GM18498 (cell line): Measurements from ENCODE around the gene RTF1.
A peak's percentile ranks its signal among the peaks of the same experiment; 100 is the strongest.

ENCODE experiments used
- ATAC-seq: cut with Tn5 transposase; IDR thresholded peaks from one replicate; pipeline ENCODE4 v1.9.1; 2021; ENCODE audit warnings: mild to moderate bottlenecking, moderate library complexity; ENCODE audit not compliant: unreplicated experiment

Gene RTF1

DNA sequence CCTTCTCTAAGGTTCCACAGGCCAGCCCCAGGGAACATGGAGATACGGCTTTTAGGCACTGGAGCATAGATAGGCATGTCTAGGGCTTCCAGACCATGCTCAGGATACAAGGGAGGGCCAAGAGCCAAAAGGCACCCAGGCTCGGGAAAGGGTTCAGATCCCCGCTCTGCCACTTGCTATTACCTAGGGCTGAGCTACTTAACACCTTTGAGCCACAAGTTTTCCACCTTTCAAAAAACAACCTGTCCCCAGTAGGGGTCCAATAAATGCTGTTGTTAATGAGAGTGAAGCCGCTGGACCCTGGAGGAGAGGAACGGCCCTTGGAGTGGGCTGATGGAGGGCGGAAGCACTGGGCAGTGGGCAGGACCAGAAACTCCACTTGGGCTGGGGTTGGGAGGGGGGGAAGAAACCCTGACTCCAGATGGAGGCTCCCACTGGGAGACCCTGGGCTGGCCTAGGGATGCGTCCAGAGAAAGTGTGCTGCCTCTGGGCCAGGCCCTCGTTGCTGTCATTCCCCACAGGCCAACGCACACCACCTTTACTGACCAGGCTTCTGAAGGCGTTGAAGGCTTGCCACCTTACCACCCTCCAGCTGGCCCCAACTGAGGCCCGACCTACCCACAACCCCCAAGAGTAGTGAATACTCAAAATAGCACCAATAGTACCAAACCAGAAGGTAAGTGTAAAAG lies 68.2 kb downstream of the RTF1 start:
- no peak for ATAC-seq

DNA sequence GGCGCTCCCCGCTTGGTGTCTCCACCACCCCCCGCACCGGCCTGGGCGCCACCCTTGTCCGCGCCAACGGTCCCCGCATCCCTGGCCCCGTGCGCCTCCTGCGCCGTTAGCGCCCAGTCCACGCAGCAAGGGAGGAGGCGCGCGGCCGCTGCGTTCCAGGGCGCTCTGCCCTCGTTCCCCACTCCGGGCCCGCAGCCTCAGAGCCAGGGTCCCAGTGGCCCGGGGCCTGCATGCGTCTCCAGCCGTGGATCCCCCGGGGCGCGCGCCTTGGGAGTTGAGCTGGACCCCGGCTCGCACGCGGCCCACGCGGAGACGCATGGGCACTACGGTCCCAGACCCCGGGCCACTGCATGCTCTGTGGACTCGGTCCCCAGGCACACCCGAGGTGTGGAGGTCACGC lies 69.4 kb downstream of the RTF1 start:
- ATAC-seq = no peak

DNA sequence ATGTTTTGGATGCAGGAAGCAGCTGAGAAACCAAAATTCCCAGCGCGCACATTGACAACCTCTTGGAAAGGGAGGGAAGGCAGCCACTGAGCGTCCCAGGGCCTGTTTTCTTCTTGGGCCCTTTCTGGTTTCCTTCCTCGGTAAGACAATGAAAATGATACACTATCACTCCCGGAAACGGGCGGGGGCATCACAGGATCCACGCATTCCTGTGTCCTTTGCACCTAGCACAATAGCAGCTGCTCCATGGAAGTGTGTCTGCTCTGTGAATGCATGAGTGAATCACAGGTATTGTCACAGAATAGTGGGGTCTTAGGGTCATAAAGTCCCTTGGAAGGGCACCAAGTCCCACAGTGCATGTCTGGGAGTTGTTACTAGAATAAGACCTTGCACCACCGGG lies 70.5 kb downstream of the RTF1 start:
- ATAC-seq = no peak

DNA sequence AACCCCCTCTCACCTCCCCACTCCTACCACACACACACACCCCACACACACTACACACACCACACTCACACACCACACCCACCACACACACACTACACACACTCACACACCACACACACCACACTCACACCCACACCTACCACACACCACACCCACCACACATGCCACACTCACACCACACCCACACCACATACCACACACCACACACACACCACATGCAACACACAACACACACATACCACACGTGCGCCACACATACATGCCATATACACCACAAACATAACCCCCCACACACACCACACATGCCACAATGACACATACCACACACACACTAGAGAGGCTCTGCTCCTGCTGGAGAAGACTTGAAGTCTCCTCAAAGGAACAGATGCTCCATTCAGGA lies 70.9 kb downstream of the RTF1 start:
- no peak for ATAC-seq

DNA sequence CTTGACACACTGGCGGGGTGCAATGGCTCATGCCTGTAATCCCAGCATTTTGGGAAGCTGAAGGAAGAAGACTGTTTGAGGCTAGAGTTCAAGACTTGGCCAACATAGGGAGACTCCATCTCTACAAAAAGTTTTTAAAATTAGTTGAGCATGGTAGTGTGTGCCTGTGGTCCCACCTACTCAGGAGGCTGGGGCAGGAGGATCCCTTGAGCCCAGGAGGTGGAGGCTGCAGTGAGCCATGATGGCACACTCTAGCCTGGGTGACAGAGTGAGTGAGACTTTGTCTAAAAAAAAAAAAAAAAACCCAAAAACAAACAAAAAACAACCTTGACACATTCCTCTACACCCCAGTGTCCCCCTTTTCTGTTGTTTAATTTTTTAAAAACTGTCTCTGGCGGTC lies 72.7 kb downstream of the RTF1 start:
- no peak for ATAC-seq

DNA sequence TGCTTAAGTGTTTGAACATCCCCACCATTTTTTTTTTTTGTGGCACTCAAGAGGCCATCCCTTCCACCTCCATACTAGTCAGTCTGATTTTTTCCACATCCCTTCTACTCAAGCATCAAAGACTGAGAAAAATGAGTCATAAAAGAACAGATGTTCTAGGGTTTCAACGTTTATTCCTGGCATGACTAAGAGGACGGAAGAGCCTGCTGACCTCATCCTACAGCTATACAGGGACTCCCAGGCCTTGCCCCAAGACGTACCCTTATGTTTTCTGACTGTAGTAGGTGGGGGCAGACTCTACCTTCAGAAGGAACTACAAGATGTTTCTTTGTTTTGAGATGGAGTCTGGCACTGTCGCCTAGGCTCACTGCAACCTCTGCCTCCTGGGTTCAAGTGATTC lies 73.5 kb downstream of the RTF1 start:
- no peak for ATAC-seq

DNA sequence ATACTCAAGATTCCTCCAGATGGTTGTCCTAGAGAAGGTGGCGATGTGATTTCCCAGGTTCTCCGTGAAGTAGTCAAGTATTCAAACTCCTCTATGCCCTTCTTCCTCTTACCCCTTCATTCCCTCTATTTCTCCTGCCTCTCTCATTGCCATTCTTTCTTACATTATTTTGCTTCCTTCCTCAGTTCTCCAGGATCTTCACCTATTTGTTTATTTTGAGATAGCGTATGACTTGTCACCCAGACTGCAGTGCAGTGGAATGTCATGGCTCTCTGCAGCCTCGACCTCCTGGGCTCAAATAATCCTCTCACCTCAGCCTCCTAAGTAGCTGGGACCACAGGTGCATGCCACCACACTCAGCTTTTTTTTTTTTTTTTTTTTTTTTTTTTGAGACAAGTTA lies 75.0 kb downstream of the RTF1 start:
- no peak for ATAC-seq

DNA sequence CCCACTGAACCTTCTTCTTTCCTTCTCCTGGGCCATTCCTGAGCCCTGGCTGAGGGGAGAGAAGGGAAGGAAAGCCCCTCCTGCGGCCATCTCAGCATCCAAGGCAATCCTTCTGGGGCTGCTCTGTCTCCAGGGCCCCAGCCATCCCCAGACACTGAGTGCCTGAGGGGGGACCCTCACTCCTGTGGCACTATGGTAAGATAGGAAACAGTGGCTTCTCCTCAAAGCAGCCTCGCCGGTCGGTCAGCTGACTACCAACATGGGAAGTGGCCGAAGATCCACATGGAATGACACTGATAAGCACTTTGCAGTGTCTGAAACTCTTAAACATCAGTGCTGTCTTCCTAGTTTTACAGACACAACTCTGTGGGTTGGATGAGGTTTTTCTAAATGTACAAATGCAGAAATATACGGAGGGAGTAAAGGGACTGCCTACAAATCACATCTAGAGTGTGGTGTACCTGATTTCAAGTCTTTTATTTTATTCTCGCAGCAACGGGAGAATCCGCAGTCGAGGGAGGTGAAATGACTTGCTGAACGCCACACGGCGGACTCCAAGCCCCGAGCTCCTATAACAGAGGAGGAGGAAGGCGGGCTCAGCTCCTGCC lies 75.8 kb downstream of the RTF1 start:
- ATAC-seq = no peak

DNA sequence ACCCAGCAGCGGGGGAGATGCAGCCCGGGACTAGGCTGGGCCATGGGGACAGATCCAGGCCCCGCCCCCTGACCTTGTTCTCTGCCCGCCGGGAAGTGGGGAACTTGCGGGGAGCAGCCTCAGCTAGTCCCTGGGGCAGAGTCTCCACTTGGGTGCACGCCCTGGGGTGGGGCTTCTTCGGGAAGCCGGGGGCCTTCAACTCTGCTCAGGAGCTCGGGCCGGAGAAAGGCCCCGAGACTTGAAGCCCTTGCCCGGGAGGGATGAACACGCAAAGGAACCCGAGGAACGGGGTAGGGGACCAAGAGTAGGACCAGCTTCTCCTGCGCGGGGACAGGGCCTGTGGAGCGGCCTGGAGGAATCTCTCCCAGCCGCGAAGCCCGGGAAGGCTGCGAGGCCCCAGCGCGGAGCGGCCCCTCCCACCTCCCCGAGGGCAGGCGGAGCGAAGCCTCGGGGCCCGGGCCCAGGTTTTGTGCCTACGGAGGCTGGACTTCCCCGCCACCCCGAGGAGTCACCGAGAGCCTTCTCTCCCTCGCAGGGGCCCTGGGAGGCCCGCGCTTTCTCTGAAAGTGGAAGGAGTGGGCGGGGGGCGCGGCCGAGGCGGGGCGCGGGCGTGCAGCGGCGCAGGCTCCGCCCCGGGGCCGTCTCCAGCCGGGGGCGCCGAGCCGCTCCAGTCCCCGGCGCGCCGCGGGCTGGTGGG lies 76.5 kb downstream of the RTF1 start, which contains the start of gene ITPKA:
ITPKA (plus strand) TSS at position 670 of the 697 bp plus-strand sequence. CDS start 54 bp downstream, outside the sequence.
- ATAC-seq = peak; percentile 80

DNA sequence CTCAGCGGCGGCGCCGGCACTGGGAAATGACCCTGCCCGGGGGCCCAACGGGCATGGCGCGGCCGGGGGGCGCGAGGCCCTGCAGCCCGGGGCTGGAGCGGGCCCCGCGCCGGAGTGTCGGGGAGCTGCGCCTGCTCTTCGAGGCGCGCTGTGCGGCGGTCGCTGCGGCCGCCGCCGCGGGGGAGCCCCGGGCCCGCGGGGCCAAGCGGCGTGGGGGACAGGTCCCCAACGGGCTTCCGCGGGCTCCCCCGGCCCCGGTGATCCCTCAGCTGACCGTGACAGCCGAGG lies 77.0 kb downstream of the RTF1 start:
- ATAC-seq = no peak

DNA sequence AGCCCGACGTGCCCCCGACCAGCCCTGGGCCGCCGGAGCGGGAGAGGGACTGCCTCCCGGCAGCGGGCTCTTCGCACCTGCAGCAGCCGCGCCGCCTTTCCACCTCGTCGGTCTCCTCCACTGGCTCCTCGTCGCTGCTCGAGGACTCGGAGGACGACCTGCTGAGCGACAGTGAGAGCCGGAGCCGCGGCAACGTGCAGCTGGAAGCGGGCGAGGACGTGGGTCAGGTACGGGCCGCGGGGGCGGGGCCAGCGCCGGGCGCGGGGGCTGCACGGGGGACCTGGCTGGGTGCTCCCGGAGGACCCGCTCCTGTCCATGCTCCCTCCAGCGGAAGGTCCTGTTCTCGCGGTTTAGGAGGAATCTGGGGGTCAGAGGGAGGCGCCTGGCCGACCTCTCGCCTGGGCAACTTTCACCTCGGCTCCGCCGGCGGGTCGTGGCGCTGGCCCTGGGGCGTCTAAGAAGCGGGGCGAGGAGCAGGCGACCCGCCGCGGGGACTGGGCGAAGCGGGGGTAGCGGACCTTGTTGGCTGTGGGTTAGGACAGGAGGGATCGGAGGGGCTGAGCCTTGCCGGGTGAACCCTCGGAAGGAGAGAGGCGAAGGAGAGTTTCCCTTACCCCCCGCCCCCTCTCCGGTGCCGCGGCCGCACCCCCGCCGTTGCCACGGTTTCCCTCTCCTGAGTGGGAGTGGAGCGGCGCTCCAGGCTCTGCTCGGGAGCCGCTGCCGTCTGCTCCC lies 77.5 kb downstream of the RTF1 start:
- peak; percentile 17 for ATAC-seq

DNA sequence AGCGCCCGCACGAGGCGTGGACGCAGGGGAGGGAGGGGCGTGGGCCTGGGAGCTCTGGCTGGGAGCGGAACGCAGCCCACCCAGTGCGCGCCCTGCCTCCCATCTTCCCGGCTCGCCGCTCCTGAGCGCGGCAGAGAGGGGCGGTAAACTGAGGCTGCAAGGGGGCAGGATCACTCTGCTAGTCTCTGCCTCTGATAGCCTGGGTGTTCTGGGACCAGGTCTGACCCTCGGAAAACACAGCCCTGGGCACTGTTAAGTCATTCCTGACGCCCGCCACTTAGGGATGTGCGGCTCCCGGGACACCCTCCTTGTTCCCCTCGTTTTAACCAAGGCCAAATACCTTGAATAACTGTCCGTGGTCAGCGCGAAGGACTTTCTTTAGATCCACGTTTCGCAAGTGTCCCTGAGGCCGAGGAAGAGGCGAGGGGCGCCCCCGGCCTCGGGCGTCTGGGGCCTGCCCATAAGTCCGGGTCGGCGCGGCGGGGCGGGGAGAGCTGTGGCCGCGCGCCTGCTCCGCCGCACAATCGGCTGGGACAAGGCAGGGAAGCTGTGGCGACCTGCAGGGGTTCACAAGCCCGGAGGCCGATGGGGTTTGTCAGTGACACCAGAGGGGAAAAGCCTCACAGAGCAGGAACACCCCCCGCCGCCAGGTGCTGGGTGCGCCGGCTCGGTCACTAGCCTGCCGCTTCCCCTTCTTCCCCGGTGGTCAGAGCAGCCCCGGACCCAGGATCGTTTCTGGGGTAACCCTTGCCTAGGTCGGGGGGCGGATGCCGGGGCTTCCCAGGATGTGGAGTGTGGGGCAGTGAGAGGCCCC lies 78.2 kb downstream of the RTF1 start:
- ATAC-seq = no peak

DNA sequence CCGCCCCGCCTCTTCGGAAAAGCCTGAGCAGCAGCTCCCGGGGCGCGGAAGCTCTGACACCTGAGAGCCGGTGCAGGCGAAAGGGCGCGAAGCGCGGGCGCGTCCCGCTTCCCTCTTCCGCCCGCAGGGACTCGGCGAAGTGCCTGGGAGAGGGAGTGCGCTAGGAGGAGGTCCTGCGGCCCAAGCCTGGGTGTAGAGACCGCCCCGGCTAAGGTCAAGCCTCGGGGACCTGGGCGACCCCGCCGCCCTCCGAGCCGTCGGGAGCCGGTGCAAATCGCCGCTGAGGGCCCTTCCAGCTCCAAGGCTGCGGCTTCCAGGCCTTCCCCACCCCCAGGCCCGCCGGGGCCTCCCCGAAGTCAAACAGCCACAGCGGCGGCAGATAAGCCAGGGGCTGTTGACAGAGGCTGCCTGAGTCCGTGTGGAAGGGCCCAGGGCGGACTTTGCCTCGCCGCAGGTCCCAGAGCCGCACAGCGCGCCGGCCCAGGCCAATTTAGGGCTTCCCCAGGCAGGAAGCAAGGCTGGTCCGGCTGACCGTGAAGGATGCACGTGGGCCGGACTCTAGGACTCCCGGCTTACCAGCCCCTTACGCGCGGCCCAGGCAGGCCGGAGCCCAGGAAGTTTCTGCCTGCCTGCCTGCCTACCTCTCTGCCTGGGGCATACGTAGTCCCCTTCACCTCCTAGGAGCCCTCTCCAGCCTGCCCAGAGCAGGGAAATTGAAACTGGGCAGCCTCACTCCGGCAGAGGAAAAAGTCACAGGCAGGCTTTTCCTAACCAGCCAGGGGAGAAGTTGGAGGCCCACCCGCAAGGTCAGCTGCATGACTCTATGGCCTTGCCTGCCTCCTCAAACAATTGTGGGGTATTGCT lies 79.1 kb downstream of the RTF1 start:
- ATAC-seq = no peak

DNA sequence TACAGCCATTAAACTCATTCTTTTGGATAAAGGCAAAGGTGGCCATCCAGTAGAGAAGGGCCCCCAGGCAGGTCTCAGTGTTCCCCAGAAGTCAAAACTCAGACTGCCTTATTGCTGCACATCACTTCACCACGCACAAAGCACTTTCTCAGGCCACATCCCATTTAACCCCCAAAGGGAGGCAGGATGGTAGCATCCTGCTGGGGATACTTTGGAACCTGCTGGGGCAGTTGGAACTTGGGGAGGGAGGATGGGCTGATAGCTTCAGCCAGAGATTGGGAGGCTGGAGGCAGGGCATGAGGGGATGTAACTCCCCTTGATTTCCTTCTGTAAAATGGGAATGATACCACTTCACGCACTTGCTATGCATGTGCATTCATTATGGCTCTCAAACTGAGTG lies 81.8 kb downstream of the RTF1 start:
- no peak for ATAC-seq

DNA sequence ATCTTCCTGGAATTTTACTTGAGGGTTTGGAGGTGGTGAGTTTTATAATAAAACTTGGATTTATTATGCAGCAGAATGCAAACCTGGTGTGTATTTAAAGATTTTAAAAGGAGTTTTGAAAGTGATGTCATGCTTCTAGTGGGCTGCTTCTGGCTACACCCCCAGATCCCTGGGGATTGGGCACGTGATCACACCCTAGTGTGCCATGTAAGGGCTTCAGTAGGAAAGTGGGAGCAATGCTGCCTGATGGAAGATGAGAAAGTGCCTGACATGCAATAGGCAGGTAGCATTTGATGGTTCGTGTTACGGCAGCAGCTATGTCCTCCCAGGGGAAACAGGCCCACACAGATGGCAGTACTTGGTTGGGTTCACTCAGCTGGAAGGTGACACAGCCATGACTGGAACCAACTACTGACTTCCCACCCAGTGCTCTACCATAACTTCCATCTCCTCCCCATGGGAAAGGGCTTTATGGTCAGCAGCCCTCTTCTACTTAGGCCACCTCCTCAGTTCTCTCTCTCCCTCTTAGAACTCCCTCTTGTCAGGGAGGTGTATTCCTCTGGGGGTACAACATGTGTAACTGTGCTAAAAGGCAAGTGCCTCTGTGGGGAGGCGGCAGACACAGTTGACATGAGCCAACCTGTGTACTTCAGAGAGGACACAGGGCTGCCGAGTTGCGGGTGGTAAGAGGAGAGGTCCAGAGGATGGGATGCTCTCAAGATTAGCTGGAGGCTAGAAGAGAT lies 82.4 kb downstream of the RTF1 start:
- no peak for ATAC-seq

DNA sequence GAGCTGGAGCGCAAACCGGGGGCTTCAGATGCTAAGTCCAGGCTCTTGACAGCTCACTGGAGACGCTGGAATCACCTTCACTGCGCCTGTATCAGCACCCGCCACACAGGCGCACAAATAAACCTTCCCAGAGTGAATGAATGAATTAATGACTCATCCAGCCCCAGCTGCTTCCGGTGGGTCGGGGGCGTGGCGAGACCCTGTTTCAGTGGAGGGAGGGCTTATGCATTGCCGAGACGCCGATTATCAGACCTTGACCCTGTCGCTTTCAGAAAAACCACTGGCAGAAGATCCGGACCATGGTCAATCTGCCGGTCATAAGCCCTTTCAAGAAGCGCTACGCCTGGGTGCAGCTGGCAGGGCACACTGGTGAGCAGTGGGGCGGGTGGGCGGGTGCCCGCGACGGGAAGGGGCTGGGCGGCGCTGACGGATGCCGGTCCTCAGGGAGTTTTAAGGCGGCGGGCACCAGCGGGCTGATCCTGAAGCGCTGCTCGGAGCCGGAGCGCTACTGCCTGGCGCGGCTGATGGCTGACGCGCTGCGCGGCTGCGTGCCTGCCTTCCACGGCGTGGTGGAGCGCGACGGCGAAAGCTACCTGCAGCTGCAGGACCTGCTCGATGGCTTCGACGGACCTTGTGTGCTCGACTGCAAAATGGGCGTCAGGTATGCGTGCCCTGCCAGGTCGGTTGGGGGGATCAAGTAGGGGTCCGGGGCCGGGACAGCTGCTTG lies 84.5 kb downstream of the RTF1 start:
- no peak for ATAC-seq

DNA sequence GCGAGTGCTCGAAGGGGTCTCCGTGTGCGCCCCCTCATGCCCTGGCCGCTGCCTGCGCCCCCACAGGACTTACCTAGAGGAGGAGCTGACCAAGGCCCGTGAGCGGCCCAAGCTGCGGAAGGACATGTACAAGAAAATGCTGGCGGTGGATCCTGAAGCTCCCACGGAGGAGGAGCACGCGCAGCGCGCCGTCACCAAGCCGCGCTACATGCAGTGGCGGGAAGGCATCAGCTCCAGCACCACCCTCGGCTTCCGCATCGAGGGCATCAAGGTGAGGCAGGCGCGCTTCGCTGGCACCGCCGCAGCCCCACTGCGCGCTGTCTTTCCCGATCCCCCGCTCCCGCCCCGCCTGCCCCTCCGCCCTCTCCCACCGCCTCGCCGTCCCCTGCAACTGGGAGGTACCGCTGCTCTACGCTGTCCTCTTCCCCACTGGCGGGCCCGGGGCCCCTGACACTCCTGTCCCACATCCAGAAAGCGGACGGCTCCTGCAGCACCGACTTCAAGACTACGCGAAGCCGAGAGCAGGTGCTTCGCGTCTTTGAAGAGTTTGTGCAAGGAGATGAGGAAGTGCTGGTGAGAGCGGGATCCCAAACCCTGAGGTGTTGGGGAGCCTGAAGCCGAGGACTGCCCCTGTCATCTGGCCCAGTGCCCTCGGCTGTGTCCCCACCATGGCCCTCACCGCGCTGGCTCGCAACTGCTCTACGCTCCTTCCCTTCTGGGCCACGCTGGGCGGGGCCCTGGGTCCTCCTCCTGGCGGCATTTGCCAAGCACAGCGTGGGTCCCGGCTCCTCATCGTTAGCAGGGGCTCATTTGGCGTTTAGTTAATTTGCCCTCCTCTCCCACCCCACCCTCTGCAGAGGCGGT lies 85.3 kb downstream of the RTF1 start:
- no peak for ATAC-seq
